Neural progenitor cell (in vitro differentiated cells): Measurements from ENCODE around the gene TBPL2.

Experiments
- EZH2 ChIP-seq: fragments of 200-600 bp; sonication (generic); IDR thresholded peaks from 2 replicates; pipeline ENCODE4 v1.6.1; 2017; ENCODE audit warnings: antibody characterized with exemption, mild to moderate bottlenecking, moderate library complexity
- EZH2phosphoT487 ChIP-seq: fragments of 200-600 bp; sonication (generic); IDR thresholded peaks from 2 replicates; pipeline ENCODE4 v1.6.1; 2017; ENCODE audit warnings: antibody characterized with exemption
- TF ChIP-seq, protein P1 (sequence below): fragments of 200-600 bp; sonication (generic); IDR thresholded peaks from 2 replicates; pipeline ENCODE4 v1.5.1; 2017; ENCODE audit warnings: antibody characterized with exemption, mild to moderate bottlenecking

GRCh38 chr14:55381561-55381960 lies 58.9 kb downstream of the TBPL2 start:
- TF ChIP-seq EZH2phosphoT487 (no peak), EZH2 (no peak)
- TF ChIP-seq, protein P1, sequence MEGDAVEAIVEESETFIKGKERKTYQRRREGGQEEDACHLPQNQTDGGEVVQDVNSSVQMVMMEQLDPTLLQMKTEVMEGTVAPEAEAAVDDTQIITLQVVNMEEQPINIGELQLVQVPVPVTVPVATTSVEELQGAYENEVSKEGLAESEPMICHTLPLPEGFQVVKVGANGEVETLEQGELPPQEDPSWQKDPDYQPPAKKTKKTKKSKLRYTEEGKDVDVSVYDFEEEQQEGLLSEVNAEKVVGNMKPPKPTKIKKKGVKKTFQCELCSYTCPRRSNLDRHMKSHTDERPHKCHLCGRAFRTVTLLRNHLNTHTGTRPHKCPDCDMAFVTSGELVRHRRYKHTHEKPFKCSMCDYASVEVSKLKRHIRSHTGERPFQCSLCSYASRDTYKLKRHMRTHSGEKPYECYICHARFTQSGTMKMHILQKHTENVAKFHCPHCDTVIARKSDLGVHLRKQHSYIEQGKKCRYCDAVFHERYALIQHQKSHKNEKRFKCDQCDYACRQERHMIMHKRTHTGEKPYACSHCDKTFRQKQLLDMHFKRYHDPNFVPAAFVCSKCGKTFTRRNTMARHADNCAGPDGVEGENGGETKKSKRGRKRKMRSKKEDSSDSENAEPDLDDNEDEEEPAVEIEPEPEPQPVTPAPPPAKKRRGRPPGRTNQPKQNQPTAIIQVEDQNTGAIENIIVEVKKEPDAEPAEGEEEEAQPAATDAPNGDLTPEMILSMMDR, result no peak
